ENCODE measurements around the gene BOK.
"Not testable (repeated sequence)": the region's sequence is repeated elsewhere in the genome, so short reads cannot be mapped to it uniquely, and the experiment has no call there.

Gene BOK

DNA sequence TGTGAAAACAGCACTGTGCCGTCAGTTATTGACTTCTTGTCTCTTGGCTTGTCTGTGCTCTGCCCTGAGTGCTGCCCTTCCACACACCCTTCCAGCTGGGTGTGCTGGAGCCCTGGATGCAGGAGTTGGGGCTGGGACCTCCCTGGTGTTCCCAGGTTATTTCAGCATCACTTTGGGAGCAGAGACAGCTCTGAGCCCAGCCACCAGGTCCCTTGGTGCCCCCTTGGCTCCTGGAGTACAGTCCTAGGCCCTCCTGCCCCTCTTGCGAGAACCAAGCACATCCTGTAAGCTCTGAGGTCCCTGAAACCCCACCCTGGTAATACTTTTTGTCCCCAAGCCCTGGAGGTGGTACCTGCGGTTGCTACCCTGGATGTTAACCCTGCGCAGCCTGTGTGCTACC is 24.3 kb downstream of the BOK start:
- Histone ChIP-seq H3K27ac (ENCODE audit: low read length) (no peak overlapping the region), H3K27me3 (ENCODE audit: insufficient read depth, low read length) (no peaks in the 10 kb centered on the region), H3K36me3 (ENCODE audit: insufficient read depth, low read depth, low read length) (peaks cover 46% of the 10 kb centered on the region), H3K4me1 (ENCODE audit: insufficient read depth, low read length) (0 out of 2 replicates have a peak, but pooled peaks cover 4% of the 10 kb centered on the region), H3K9ac (ENCODE audit: low read depth, low read length) (no peak overlapping the region), H3K4me3 (ENCODE audit: low read length) (no peak overlapping the region), H3K9me3 (ENCODE audit: insufficient read depth, low read depth, low read length) (peaks cover 26% of the 10 kb centered on the region)

DNA sequence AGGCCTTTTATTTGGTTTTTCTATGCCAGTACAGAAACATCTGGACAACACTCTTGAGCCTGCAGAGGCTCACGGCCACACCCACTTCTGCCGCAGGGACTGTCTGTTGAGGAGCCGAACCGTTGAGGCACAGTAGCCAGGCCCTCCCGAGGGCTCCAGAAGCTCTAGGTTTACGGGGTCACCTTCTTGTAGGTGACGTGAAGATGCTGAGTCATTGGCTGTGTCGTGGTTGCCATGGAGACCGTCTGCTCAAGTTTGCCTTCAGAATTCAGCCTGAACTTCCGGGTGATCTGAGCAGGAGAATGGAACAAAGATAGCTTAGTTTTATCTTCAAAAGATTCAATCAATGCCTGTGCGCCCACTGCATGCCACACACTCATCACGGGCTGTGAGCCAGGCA is 25.9 kb downstream of the BOK start:
- Histone ChIP-seq H3K4me3 (ENCODE audit: low read length) (no peak overlapping the region), H3K36me3 (ENCODE audit: insufficient read depth, low read depth, low read length) (peaks cover 46% of the 10 kb centered on the region), H3K9ac (ENCODE audit: low read depth, low read length) (no peak overlapping the region), H3K9me3 (ENCODE audit: insufficient read depth, low read depth, low read length) (peaks cover 32% of the 10 kb centered on the region), H3K27ac (ENCODE audit: low read length) (no peak overlapping the region), H3K4me1 (ENCODE audit: insufficient read depth, low read length) (0 out of 2 replicates have a peak, but pooled peaks cover 4% of the 10 kb centered on the region), H3K27me3 (ENCODE audit: insufficient read depth, low read length) (no peaks in the 10 kb centered on the region)

DNA sequence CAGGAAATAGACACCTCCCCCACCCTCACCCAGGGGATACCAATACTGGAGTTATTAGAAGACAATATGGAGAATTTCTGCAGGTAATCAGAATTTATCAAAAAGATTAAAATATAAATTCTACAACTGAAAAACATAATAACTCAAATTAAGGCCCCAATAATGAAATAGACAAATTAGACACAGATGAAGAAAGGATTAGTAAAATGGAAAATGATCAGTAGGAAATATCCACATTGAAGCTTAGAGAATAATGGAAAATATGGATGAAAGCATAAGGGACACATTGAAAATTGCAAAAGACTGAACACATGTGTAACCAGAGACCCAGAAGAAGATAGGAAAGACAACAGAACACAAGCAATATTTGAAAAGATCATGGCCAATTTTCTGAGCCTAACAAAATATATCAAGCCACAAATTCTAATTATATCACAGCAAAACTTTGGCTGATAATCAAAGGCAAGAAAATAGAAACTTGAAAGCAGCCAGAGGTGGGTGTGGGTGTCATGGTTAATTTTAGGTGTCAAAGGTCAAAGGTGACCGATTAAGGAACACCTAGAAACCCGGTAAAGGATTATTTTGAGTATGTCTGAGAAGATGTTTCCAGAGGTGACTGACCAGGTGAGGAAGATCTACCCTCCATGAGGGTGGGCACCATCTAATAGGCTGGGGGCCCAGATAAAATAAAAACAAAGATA is 28.2 kb downstream of the BOK start:
- no peak overlapping the region for H3K4me3 ChIP-seq (ENCODE audit: low read length)
- peaks cover 32% of the 10 kb centered on the region for H3K9me3 ChIP-seq (ENCODE audit: insufficient read depth, low read depth, low read length)
- peaks cover 46% of the 10 kb centered on the region for H3K36me3 ChIP-seq (ENCODE audit: insufficient read depth, low read depth, low read length)
- H3K27ac ChIP-seq (ENCODE audit: low read length) = no peak overlapping the region
- H3K9ac ChIP-seq (ENCODE audit: low read depth, low read length) = no peak overlapping the region
- H3K4me1 ChIP-seq (ENCODE audit: insufficient read depth, low read length) = 0 out of 2 replicates have a peak, but pooled peaks cover 4% of the 10 kb centered on the region
- no peaks in the 10 kb centered on the region for H3K27me3 ChIP-seq (ENCODE audit: insufficient read depth, low read length)

DNA sequence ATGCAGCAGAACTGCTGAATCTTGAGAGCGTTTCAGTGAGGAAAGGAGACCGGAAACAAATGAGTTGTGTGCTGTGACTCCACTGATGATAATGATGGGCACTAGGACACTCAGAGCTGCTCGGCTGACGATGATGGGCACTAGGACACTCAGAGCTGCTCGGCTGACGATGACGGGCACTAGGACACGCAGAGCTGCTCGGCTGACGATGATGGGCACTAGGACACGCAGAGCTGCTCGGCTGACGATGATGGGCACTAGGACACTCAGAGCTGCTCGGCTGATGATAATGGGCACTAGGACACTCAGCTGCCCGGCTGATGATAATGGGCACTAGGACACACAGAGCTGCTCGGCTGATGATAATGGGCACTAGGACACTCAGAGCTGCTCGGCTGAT is 31.3 kb downstream of the BOK start:
- H3K27ac ChIP-seq (ENCODE audit: low read length); H3K4me1 ChIP-seq (ENCODE audit: insufficient read depth, low read length); H3K27me3 ChIP-seq (ENCODE audit: insufficient read depth, low read length); H3K9ac ChIP-seq (ENCODE audit: low read depth, low read length); H3K4me3 ChIP-seq (ENCODE audit: low read length): not testable (repeated sequence)
- H3K9me3 ChIP-seq (ENCODE audit: insufficient read depth, low read depth, low read length) = peaks cover 22% of the 10 kb centered on the region
- peaks cover 26% of the 10 kb centered on the region for H3K36me3 ChIP-seq (ENCODE audit: insufficient read depth, low read depth, low read length)

DNA sequence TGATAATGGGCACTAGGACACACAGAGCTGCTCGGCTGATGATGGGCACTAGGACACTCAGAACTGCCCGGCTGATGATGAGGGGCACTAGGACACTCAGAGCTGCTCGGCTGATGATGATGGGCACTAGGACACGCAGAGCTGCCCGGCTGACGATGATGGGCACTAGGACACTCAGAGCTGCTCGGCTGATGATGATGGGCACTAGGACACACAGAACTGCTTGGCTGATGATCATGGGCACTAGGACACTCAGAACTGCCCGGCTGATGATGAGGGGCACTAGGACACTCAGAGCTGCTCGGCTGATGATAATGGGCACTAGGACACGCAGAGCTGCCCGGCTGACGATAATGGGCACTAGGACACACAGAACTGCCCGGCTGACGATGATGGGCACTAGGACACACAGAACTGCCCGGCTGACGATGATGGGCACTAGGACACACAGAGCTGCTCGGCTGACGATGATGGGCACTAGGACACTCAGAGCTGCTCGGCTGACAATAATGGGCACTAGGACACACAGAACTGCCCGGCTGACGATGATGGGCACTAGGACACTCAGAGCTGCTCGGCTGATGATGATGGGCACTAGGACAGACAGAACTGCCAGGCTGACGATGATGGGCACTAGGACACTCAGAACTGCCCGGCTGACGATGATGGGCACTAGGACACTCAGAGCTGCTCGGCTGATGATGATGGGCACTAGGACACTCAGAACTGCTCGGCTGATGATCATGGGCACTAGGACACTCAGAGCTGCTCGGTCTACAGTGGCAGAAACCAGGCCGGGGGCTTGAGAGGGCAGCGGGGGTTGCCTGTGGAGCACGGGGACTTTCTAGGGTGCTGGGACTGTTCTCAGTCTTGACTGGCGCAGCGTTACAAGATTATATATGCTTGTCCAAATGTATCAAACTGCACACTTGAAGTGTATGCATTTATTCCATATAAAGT is 32.2 kb downstream of the BOK start:
- not testable (repeated sequence) for H3K9ac ChIP-seq (ENCODE audit: low read depth, low read length); H3K27ac ChIP-seq (ENCODE audit: low read length); H3K27me3 ChIP-seq (ENCODE audit: insufficient read depth, low read length); H3K4me1 ChIP-seq (ENCODE audit: insufficient read depth, low read length); H3K4me3 ChIP-seq (ENCODE audit: low read length)
- Histone ChIP-seq H3K9me3 (ENCODE audit: insufficient read depth, low read depth, low read length) (peaks cover 22% of the 10 kb centered on the region), H3K36me3 (ENCODE audit: insufficient read depth, low read depth, low read length) (peaks cover 20% of the 10 kb centered on the region)

DNA sequence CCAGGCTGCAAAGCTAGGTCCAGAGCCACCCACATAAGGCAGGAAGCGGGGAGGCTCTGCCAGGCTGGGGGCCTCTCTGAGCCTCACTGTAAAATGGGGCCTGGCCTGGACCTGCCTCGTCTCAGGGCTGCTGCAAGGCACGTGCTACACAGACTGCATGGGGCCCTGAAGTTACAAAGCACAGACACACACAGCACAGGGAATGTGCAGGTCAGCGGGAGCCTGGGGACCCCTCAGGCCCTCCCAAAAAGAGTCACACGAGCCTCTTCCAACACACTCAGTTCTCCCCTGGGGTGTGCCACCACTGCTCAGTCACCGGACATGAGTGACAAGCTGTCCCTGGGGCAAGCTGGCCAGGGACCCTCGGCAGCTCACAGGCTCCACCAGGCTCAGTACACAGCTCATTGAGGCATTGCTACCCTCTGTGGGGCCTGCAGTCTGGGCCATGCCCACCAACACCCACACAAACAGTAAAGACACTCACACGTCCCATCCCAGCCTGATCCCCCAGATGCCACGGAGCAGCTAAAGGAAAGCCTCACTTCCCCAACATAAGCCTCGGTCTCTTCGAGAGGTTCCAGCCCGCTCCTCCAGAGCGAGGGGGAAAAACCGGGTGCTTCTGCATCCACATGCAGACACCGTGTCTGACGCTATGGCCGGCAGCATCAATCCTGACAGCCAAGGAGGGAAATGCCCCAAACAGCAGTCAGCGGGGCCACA is 33.7 kb downstream of the BOK start:
- Histone ChIP-seq H3K27me3 (ENCODE audit: insufficient read depth, low read length) (no peaks in the 10 kb centered on the region), H3K9me3 (ENCODE audit: insufficient read depth, low read depth, low read length) (peaks cover 9% of the 10 kb centered on the region), H3K4me1 (ENCODE audit: insufficient read depth, low read length) (no peaks in the 10 kb centered on the region), H3K27ac (ENCODE audit: low read length) (no peak overlapping the region), H3K9ac (ENCODE audit: low read depth, low read length) (no peak overlapping the region), H3K4me3 (ENCODE audit: low read length) (no peak overlapping the region), H3K36me3 (ENCODE audit: insufficient read depth, low read depth, low read length) (peaks cover 8% of the 10 kb centered on the region)

DNA sequence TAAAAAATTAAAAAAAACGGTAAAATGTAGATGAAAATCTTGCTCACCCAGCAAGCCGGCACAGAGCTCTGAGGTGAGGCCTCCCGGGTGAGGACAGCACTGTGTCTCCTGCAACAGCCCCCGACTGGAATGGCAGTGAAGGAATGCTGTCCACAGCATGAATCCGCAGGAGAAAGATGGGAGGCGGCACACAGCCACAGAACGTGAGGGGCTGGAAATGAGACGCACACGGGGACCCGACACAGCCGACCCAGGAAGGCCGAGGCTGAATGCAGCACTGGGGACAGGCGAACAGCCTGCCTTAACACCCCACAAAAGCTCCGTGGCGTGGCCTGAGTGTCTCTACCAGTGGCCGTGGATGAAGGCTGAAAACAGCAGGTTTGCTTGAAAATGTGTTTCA is 34.7 kb downstream of the BOK start:
- Histone ChIP-seq H3K4me3 (ENCODE audit: low read length) (no peak overlapping the region), H3K9me3 (ENCODE audit: insufficient read depth, low read depth, low read length) (peaks cover 3% of the 10 kb centered on the region; the same call in 1 of the 2 replicates), H3K27ac (ENCODE audit: low read length) (no peak overlapping the region), H3K9ac (ENCODE audit: low read depth, low read length) (no peak overlapping the region), H3K27me3 (ENCODE audit: insufficient read depth, low read length) (no peaks in the 10 kb centered on the region), H3K36me3 (ENCODE audit: insufficient read depth, low read depth, low read length) (peaks cover 12% of the 10 kb centered on the region), H3K4me1 (ENCODE audit: insufficient read depth, low read length) (no peaks in the 10 kb centered on the region)

DNA sequence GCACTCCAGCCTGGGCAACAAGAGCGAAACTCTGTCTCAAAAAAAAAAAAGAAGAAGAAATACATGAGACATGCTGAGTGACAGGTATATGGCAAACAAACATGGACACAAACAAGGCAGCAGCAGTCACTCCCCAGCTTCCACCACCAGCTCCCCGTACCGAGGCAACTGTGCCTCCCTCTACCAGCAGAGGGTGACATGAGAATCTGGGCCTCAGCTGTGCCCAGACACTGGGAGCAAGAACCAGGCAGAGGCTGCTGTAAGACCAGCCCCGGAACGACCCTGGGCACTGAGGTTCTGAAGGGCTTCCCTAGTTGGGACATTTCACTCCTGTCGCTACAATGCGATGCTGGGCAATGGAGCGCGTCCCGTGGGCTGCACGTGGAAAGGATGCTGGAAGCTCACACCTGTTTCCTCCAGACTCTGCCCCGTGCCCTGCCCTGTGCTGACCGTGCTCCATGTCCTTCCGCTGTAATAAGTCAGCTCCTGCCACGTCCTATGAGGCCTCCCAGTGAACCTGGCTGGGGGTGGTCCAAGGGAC is 37.1 kb downstream of the BOK start:
- Histone ChIP-seq H3K27ac (ENCODE audit: low read length) (no peak overlapping the region), H3K9ac (ENCODE audit: low read depth, low read length) (no peak overlapping the region), H3K4me3 (ENCODE audit: low read length) (no peak overlapping the region), H3K27me3 (ENCODE audit: insufficient read depth, low read length) (no peaks in the 10 kb centered on the region), H3K4me1 (ENCODE audit: insufficient read depth, low read length) (no peaks in the 10 kb centered on the region), H3K9me3 (ENCODE audit: insufficient read depth, low read depth, low read length) (no peaks in the 10 kb centered on the region), H3K36me3 (ENCODE audit: insufficient read depth, low read depth, low read length) (peaks cover 24% of the 10 kb centered on the region)

DNA sequence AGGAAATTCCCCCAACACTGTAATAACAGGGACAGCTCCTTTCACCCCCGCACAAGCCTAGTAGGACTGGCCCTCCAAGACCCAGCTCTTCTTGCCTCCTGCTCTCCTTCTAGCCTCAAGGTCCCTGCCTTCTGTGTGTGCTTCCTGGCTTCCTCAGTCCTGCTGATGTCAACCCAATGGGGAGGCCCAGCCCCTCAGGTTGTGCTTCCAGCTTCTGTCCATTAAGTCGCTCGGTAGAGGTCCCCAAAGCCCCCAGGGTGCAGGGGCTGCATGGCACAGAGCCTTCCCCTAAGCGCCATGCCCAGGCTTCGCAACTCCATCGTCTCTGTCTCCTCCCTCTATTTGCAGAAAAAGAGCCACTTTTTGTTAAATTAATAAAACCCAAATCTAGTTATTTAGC is 39.0 kb downstream of the BOK start:
- H3K36me3 ChIP-seq (ENCODE audit: insufficient read depth, low read depth, low read length) = peaks cover 30% of the 10 kb centered on the region
- H3K27ac ChIP-seq (ENCODE audit: low read length) = no peak overlapping the region
- H3K4me1 ChIP-seq (ENCODE audit: insufficient read depth, low read length) = no peaks in the 10 kb centered on the region
- H3K9ac ChIP-seq (ENCODE audit: low read depth, low read length) = no peak overlapping the region
- H3K27me3 ChIP-seq (ENCODE audit: insufficient read depth, low read length) = no peaks in the 10 kb centered on the region
- H3K4me3 ChIP-seq (ENCODE audit: low read length) = no peak overlapping the region
- H3K9me3 ChIP-seq (ENCODE audit: insufficient read depth, low read depth, low read length) = no peaks in the 10 kb centered on the region

DNA sequence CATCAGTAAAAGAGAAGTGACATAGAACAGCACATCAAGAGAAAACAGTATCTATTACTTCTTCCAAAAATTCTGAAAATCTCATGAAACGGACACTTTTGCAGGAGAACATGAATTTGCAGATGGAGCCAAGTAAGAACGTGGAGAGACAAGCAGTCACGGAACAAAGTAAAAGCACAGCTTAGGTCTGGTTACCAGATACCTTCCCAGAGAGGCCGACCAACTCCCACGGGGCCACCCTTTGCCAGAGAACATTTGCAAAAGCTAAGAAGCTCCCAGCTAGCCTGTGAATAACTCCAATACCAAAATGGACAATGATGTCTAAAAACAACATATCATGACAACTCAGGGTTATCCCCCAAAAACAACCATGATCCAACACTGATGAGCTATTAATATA is 39.5 kb downstream of the BOK start:
- H3K4me3 ChIP-seq (ENCODE audit: low read length) = no peak overlapping the region
- peaks cover 34% of the 10 kb centered on the region for H3K36me3 ChIP-seq (ENCODE audit: insufficient read depth, low read depth, low read length)
- no peaks in the 10 kb centered on the region for H3K4me1 ChIP-seq (ENCODE audit: insufficient read depth, low read length)
- H3K27me3 ChIP-seq (ENCODE audit: insufficient read depth, low read length) = no peaks in the 10 kb centered on the region
- no peak overlapping the region for H3K27ac ChIP-seq (ENCODE audit: low read length)
- no peaks in the 10 kb centered on the region for H3K9me3 ChIP-seq (ENCODE audit: insufficient read depth, low read depth, low read length)
- H3K9ac ChIP-seq (ENCODE audit: low read depth, low read length) = no peak overlapping the region

DNA sequence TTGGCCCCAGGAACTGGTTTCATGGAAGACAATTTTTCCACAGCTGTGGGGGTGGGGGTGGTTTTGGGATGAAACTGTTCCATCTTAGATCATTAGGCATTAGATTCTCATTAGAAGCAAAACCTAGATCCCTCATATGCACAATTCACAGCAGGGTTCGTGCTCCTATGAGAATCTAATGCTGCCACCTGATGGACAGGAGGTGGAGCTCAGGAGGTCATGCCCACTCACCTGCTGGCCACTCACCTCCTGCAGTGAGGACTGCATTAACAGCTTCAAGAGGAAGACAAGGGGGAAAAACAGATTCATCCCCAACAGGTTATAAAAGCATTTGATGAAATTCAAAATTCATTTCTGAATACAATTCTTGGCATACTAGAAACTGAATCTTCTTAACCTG is 39.9 kb downstream of the BOK start:
- H3K9me3 ChIP-seq (ENCODE audit: insufficient read depth, low read depth, low read length) = no peaks in the 10 kb centered on the region
- no peaks in the 10 kb centered on the region for H3K27me3 ChIP-seq (ENCODE audit: insufficient read depth, low read length)
- no peak overlapping the region for H3K9ac ChIP-seq (ENCODE audit: low read depth, low read length)
- no peaks in the 10 kb centered on the region for H3K4me1 ChIP-seq (ENCODE audit: insufficient read depth, low read length)
- H3K27ac ChIP-seq (ENCODE audit: low read length) = no peak overlapping the region
- peaks cover 34% of the 10 kb centered on the region for H3K36me3 ChIP-seq (ENCODE audit: insufficient read depth, low read depth, low read length)
- H3K4me3 ChIP-seq (ENCODE audit: low read length) = no peak overlapping the region
